Activated CD4-positive, alpha-beta T cell treated with anti-CD3 and anti-CD28 coated beads, Interleukin-2, amount 10 ng/mL, durations not matched to agents 7 days and 5 days (primary cell): Measurements from ENCODE around the gene ZG16. TPM values are rescaled to one million over a fixed set of nuclear protein-coding genes. Genes with fewer than 3 reads are reported as not detected.
A peak's percentile ranks its signal among the peaks of the same experiment; 100 is the strongest.

Source experiments
- CTCF ChIA-PET: fragments of 350-600 bp; sonication (Branson Sonifier 250); formaldehyde crosslinking; loops from one replicate; lab custom pipeline; 2021; ENCODE audit warnings: antibody characterized with exemption; lab: Charles Lee
- POLR2A ChIA-PET: fragments of 350-600 bp; sonication (Branson Sonifier 250); formaldehyde crosslinking; loops from one replicate; lab custom pipeline; 2021; ENCODE audit warnings: antibody characterized with exemption; lab: Charles Lee
- DNase-seq: peaks from one replicate; pipeline ENCODE4 v3.0.0-alpha.2; 2020
- H3K27ac Mint-ChIP-seq: one replicate; pipeline ENCODE4 v1.8.0; 2021; ENCODE audit warnings: mild to moderate bottlenecking, moderate library complexity, mixed read lengths
- H3K27me3 Mint-ChIP-seq: one replicate; pipeline ENCODE4 v1.8.0; 2021; ENCODE audit warnings: mixed read lengths
- H3K36me3 Mint-ChIP-seq: one replicate; pipeline ENCODE4 v1.8.0; 2021; ENCODE audit warnings: low read depth, mixed read lengths
- H3K4me1 Mint-ChIP-seq: one replicate; pipeline ENCODE4 v1.8.0; 2021; ENCODE audit warnings: mixed read lengths
- H3K4me3 Mint-ChIP-seq: one replicate; pipeline ENCODE4 v1.8.0; 2021; ENCODE audit warnings: mild to moderate bottlenecking, moderate library complexity, mixed read lengths
- H3K9me3 Mint-ChIP-seq: one replicate; pipeline ENCODE4 v1.8.0; 2021; ENCODE audit warnings: mixed read lengths
- total RNA-seq, 2 experiments: library from RNA; stranded (reverse); gene quantifications; one replicate each; pipeline ENCODE4 v1.2.3, GENCODE V29; 2021

ZG16 gene
- total RNA-seq, 2 experiments from 2014 or later: not detected

DNA sequence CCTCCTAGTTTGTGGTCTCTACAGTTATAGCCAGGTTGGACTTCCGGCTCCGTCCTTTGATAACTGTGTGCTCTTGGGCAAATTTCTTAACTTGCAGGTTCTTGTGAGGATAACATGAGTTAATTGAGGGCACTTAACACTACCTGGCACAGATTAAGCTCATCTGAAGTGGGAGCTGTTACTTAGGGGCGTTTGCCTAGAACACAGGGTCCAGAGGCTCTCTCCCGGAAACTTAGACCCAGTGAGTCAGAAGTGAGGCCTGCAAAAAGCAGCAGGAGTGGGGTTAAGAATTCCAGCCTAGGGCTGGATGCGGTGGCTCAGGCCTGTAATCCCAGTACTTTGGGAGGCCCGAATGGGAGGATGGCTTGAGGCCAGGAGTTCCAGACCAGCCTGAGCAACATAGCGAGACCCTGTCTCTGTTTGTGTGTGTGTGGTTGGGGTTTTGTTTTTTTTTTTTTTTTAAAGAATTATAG lies 43.6 kb downstream of the ZG16 start:
- peaks cover 76% of the 10 kb centered on the region for H3K4me1 Mint-ChIP-seq
- peak overlapping the region; percentile 84 for H3K27ac Mint-ChIP-seq
- no peaks in the 10 kb centered on the region for H3K27me3 Mint-ChIP-seq
- H3K36me3 Mint-ChIP-seq: peaks cover 47% of the 10 kb centered on the region
- no peak for DNase-seq
- POLR2A ChIA-PET: interaction anchor here (0.7 kb wide), 1 partner anchor 11 kb away, joined by 4 read pairs; no protein-coding TSS in a partner anchor
- peak overlapping the region; percentile 91 for H3K4me3 Mint-ChIP-seq
- no peaks in the 10 kb centered on the region for H3K9me3 Mint-ChIP-seq
- CTCF ChIA-PET: interaction anchor here (0.6 to 7.2 kb wide), 6 partner anchors 13 to 270 kb away, joined by 3 to 41 read pairs (median 11); partner anchors contain the start of genes MAZ and TBX6

DNA sequence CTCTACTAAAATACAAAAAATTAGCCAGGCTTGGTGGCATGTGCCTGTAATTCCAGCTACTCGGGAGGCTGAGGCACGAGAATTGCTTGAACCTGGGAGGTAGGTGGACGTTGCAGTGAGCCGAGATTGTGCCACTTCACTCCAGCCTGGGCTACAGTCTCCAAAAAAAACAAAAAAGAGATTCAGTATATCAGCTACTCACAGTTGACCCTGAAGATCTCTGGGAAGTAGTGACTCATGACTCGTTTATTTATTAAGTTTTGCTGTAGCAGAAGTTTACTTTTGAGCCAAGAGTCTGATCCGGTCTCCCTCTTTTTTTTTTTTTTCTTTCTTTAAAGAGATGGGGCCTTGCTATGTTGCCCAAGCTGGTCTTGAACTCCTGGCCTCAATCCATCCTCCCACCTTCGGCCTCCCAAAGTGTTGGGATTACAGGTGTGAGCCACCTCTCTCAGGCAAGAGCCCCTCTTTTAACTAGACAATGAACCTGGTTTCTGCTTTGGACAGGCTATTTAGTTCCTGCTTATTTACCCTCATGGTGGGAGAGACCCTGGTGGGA lies 46.6 kb downstream of the ZG16 start:
- peaks cover 72% of the 10 kb centered on the region for H3K4me1 Mint-ChIP-seq
- POLR2A ChIA-PET: no interaction called here
- H3K4me3 Mint-ChIP-seq: peak overlapping the region; percentile 26
- CTCF ChIA-PET: interaction anchor here (0.6 to 7.2 kb wide), 9 partner anchors 8 to 277 kb away, joined by 3 to 39 read pairs (median 4); partner anchors contain the start of genes DOC2A, MAZ and PAGR1
- no peak for DNase-seq
- H3K27ac Mint-ChIP-seq: peak overlapping the region; percentile 74
- H3K9me3 Mint-ChIP-seq: no peaks in the 10 kb centered on the region
- H3K27me3 Mint-ChIP-seq: no peaks in the 10 kb centered on the region
- peaks cover 28% of the 10 kb centered on the region for H3K36me3 Mint-ChIP-seq

DNA sequence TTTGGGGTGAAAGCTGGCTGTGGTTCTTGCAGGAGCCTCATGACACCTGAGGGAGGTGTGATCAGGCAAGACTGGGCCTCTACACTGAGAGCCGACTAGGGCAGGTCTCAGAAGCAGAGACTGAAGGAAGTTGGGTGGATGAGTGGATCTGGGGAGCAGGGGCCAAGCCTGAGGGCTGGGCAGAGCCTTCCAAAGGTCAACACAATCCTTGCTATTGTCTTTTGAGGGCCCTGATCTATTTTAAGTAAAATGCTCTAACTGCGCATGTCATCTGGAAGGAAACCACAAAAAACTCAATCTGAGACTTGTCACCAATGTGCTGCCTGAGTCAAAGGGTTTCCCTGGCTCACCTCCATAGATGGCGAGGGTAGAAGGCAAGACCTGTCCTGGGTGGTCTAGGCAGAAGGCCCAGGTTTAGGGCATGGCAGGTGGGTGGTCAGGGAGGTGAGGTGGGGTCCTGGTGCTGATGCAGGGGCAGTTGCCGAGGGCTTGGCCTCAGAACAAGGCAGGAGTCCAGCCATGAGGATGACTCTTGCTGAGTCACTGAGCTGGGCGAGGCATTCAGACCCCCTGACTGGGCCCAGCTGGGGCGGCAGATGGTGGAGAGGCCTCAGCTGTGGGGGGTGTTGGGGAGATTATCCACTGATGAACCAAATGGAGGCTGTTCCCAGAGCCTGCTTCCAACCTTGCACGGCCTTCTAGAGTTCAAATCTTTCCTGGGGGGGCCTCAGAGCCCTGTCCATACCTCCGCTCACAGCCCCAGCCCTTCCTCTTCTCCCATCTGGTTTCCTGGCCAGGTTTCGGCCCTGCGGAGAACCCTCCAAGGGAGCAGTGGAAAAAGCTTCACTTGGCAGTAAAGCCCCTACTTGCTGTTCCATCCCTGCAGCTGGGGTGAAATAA lies 47.3 kb downstream of the ZG16 start:
- CTCF ChIA-PET: interaction anchor here (0.6 to 3.6 kb wide), 8 partner anchors 9 to 278 kb away, joined by 3 to 19 read pairs (median 5); partner anchors contain the start of genes KCTD13 and PAGR1
- DNase-seq: peak; percentile 63
- peaks cover 27% of the 10 kb centered on the region for H3K36me3 Mint-ChIP-seq
- H3K4me3 Mint-ChIP-seq: peak overlapping the region; percentile 26
- H3K27ac Mint-ChIP-seq: peak overlapping the region; percentile 74
- peaks cover 70% of the 10 kb centered on the region for H3K4me1 Mint-ChIP-seq
- no peaks in the 10 kb centered on the region for H3K9me3 Mint-ChIP-seq
- POLR2A ChIA-PET: no interaction called here
- no peaks in the 10 kb centered on the region for H3K27me3 Mint-ChIP-seq

DNA sequence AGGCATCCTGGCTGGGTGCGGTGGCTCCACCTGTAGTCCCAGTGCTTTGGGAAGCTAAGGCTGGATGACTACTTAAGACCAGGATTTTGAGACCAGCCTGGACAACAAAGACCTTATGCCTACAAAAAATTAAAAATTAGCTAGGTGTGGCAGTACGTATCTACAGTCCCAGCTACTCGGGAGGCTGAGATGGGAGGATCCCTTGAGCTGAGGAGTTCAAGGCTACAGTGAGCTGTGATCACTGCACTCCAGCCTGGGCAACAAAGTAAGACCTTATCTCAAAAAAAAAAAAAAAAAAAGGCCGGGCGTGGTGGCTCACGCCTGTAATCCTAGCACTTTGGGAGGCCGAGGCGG lies 48.3 kb downstream of the ZG16 start:
- peaks cover 70% of the 10 kb centered on the region for H3K4me1 Mint-ChIP-seq
- no peak for DNase-seq
- H3K4me3 Mint-ChIP-seq: peak overlapping the region; percentile 71
- H3K27me3 Mint-ChIP-seq: no peaks in the 10 kb centered on the region
- peaks cover 27% of the 10 kb centered on the region for H3K36me3 Mint-ChIP-seq
- H3K9me3 Mint-ChIP-seq: no peaks in the 10 kb centered on the region
- ChIA-PET CTCF (interaction anchor here (0.6 to 3.6 kb wide), 11 partner anchors 10 to 1322 kb away, joined by 3 to 19 read pairs (median 5); partner anchors contain the start of genes CDIPT, KCTD13 and PAGR1), POLR2A (interaction anchor here (0.6 to 1.0 kb wide), 2 partner anchors 12 to 193 kb away, joined by 3 to 4 read pairs; no protein-coding TSS in a partner anchor)
- peak overlapping the region; percentile 92 for H3K27ac Mint-ChIP-seq

DNA sequence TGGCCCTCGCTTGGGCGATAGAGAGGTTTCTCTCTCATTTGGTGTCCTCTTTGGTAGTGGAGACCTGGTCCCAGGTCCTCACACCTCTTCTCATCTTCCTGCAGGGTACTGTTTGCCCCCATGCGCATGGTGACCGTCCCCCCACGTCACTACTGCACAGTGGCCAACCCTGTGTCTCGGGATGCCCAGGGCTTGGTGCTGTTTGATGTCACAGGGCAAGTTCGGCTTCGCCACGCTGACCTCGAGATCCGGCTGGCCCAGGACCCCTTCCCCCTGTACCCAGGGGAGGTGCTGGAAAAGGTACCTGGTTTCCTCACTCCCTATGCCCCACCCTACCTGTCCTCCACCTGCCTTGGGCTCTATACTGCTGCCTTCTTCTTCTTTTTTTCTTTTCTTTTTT lies 52.7 kb downstream of the ZG16 start:
- Mint-ChIP-seq H3K4me1 (peaks cover 32% of the 10 kb centered on the region), H3K9me3 (no peaks in the 10 kb centered on the region), H3K4me3 (no peak overlapping the region), H3K27me3 (no peaks in the 10 kb centered on the region), H3K36me3 (peaks cover 37% of the 10 kb centered on the region), H3K27ac (no peak overlapping the region)
- ChIA-PET POLR2A (no interaction called here), CTCF (no interaction called here)
- DNase-seq: no peak

DNA sequence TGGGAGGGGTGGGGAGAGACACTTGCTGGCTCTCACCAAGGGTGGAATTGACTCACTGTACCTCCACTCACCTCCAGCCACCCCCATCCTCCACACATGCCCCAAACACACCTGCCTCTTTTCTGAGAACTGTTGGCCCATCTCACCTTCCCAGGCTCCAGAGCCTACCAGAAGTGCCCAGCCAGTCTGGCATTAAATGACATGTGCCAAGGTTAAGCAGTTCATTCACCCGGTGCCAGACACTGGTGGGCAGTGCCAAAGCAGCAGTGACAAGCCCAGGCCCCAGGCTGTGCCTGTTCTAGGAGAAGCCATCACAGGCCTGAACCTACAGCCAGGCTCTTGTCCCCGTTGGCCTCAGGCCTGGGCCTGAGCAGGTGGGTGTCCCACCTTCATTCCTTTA lies 53.4 kb downstream of the ZG16 start:
- peaks cover 26% of the 10 kb centered on the region for H3K4me1 Mint-ChIP-seq

More for the DNA sequence above, 53.4 kb downstream of the ZG16 start:
- no peak overlapping the region for H3K4me3 Mint-ChIP-seq
- no peak for DNase-seq
- peak overlapping the region; percentile 54 for H3K27ac Mint-ChIP-seq
- no peaks in the 10 kb centered on the region for H3K27me3 Mint-ChIP-seq
- no peaks in the 10 kb centered on the region for H3K9me3 Mint-ChIP-seq
- CTCF ChIA-PET: no interaction called here
- H3K36me3 Mint-ChIP-seq: peaks cover 42% of the 10 kb centered on the region
- POLR2A ChIA-PET: no interaction called here

Other genes starting within 250 kb of the ZG16 start
- 100 to 1,000 TPM; 351 to 357 TPM for gene SPN, start 115.0 kb upstream of the ZG16 start, total RNA-seq
- gene QPRT, start 99.1 kb upstream of the ZG16 start, total RNA-seq: 1 to 10 TPM; 3.9 to 4.8 TPM
- gene C16orf54, start 32.3 kb upstream of the ZG16 start, total RNA-seq: 10 to 100 TPM; 88.3 to 92.3 TPM
- 100 to 1,000 TPM; 244 to 253 TPM for gene KIF22, start 12.5 kb downstream of the ZG16 start, total RNA-seq
- 100 to 1,000 TPM; 528 to 590 TPM for gene MAZ, start 28.3 kb downstream of the ZG16 start, total RNA-seq
- 1 to 10 TPM in 1 of 2 experiments, under 1 TPM in 1; 0.98 to 1.3 TPM for gene PRRT2, start 33.9 kb downstream of the ZG16 start, total RNA-seq
- 10 to 100 TPM; 26.8 to 29.6 TPM for gene PAGR1, start 37.9 kb downstream of the ZG16 start, total RNA-seq
- 100 to 1,000 TPM; 177 to 187 TPM for gene MVP, start 42.2 kb downstream of the ZG16 start, total RNA-seq
- gene CDIPT, start 85.0 kb downstream of the ZG16 start, total RNA-seq: 10 to 100 TPM; 62.5 to 82.1 TPM
- gene SEZ6L2, start 121.3 kb downstream of the ZG16 start, total RNA-seq: not detected
- gene ASPHD1, start 122.2 kb downstream of the ZG16 start, total RNA-seq: not detected
- 10 to 100 TPM; 28.4 to 36.1 TPM for gene KCTD13, start 148.0 kb downstream of the ZG16 start, total RNA-seq
- gene TMEM219, start 183.8 kb downstream of the ZG16 start, total RNA-seq: 10 to 100 TPM; 57.8 to 60.5 TPM
- 10 to 100 TPM; 47.7 to 48.8 TPM for gene TAOK2, start 195.6 kb downstream of the ZG16 start, total RNA-seq
- gene HIRIP3, start 217.4 kb downstream of the ZG16 start, total RNA-seq: 10 to 100 TPM; 37.0 to 45.0 TPM
- gene INO80E, start 218.0 kb downstream of the ZG16 start, total RNA-seq: 100 to 1,000 TPM; 113 to 134 TPM
- under 1 TPM; 0.19 to 0.30 TPM for gene DOC2A, start 232.8 kb downstream of the ZG16 start, total RNA-seq
- not detected for gene C16orf92, start 244.9 kb downstream of the ZG16 start, total RNA-seq